RWPE1 (cell line): ENCODE measurements around the gene KCNH1.

ENCODE experiments used
- CTCF ChIA-PET: fragments of 350-600 bp; sonication (Branson Sonifier 250); formaldehyde crosslinking; extraction: SDS; loops from one replicate; lab custom pipeline; 2021; lab: Yijun Ruan, JAX
- POLR2A ChIA-PET: fragments of 400-600 bp; formaldehyde crosslinking; extraction: SDS; loops from one replicate; lab custom pipeline; 2020; ENCODE audit warnings: antibody characterized with exemption; ENCODE audit not compliant: low non-redundant PET; lab: Yijun Ruan, JAX
- DNase-seq: peaks from one replicate; pipeline ENCODE4 v3.0.0; 2012; ENCODE audit warnings: low spot score
- H3K27ac ChIP-seq: fragments of 450-650 bp; 2 replicates; pipeline ENCODE4 v1.5.1; 2017
- TF ChIP-seq, protein P1 (sequence below): fragments of 450-650 bp; conservative IDR thresholded peaks from 2 replicates; pipeline ENCODE4 v1.5.1; 2017; ENCODE audit warnings: low read depth, mild to moderate bottlenecking

KCNH1 gene

DNA sequence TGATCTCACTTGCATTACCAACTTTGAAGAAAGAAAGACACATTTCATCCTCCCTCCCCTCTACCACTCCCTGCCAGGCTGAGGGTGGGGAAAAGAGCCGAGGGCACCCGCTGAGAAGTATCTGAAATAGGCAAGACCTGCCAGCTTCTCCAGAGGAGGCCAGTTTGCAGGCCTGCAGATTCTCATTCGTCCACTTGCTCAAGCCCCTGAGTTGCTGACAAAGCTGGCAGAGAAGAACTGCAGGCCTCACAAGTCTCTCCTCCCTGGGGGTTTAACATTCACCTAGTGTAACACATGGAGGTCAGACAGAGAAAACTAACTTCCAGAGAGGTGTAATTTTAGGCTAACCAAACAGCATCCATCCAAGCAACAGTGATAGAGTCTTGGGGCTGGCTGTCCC lies 428.9 kb downstream of the KCNH1 start:
- POLR2A ChIA-PET = no interaction called here
- TF ChIP-seq, protein P1, sequence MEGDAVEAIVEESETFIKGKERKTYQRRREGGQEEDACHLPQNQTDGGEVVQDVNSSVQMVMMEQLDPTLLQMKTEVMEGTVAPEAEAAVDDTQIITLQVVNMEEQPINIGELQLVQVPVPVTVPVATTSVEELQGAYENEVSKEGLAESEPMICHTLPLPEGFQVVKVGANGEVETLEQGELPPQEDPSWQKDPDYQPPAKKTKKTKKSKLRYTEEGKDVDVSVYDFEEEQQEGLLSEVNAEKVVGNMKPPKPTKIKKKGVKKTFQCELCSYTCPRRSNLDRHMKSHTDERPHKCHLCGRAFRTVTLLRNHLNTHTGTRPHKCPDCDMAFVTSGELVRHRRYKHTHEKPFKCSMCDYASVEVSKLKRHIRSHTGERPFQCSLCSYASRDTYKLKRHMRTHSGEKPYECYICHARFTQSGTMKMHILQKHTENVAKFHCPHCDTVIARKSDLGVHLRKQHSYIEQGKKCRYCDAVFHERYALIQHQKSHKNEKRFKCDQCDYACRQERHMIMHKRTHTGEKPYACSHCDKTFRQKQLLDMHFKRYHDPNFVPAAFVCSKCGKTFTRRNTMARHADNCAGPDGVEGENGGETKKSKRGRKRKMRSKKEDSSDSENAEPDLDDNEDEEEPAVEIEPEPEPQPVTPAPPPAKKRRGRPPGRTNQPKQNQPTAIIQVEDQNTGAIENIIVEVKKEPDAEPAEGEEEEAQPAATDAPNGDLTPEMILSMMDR = no peak
- no peak for DNase-seq
- CTCF ChIA-PET = interaction anchor here (0.6 kb wide), 1 partner anchor 1148 kb away, joined by 3 read pairs; no protein-coding TSS in a partner anchor
- H3K27ac ChIP-seq = no peak overlapping the region

GRCh38 chr1:210703593-210703992 lies 430.4 kb downstream of the KCNH1 start:
- CTCF ChIA-PET = no interaction called here
- no peak for DNase-seq
- TF ChIP-seq, protein P1 = no peak
- H3K27ac ChIP-seq = no peak overlapping the region
- POLR2A ChIA-PET = no interaction called here

GRCh38 chr1:210702506-210702905 lies 431.4 kb downstream of the KCNH1 start:
- H3K27ac ChIP-seq = no peak overlapping the region
- CTCF ChIA-PET = interaction anchor here (0.7 kb wide), 1 partner anchor 21 kb away, joined by 5 read pairs; no protein-coding TSS in a partner anchor
- TF ChIP-seq, protein P1 = no peak
- POLR2A ChIA-PET = no interaction called here
- no peak for DNase-seq

- no peak for DNase-seq
- POLR2A ChIA-PET = no interaction called here
- CTCF ChIA-PET = no interaction called here
- no peak overlapping the region for H3K27ac ChIP-seq
- TF ChIP-seq, protein P1 = no peak
Measured at GRCh38 chr1:210700511-210700910, 433.4 kb downstream of the KCNH1 start.

DNA sequence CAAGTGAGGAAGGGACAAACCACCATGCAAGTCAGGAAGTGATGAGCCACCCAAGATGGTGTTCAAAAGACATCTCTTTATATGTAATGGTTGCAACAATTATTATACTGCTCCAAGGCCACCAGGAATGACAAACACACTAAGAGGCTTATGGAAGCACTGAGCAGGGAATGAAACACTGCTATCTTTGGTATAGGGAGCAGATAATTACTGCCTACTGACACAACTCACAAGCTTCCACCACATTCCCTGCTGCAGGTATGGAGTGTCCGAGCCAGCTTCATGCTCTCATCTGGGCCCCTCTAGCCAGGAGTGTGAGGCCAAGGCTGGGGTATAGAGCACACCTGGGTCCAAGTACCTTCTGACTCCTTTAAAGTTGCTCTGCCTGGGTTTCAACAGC lies 433.9 kb downstream of the KCNH1 start:
- TF ChIP-seq, protein P1 = no peak
- CTCF ChIA-PET = no interaction called here
- H3K27ac ChIP-seq = no peak overlapping the region

DNA sequence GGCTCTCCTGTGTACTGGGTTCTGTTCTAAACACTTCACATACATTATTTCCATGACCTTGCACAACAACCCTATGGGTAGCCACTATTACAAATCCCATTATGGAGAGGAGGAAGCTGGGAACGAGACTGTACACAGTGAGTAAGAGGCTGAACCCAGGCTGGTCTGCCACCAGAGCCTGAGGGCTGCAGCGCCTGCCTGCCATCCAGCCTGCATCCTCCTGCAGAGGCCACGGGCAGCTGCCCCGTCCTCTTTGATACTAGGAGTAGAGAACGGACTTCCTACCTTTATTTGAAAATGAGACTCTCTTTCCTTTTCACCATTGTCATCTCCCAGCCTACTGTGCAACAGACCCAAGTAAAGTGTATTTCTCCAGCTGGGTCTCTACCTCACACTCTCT lies 435.3 kb downstream of the KCNH1 start:
- CTCF ChIA-PET = no interaction called here
- POLR2A ChIA-PET = no interaction called here
- H3K27ac ChIP-seq = no peak overlapping the region
- TF ChIP-seq, protein P1 = no peak
- no peak for DNase-seq

More for the DNA sequence above, 433.9 kb downstream of the KCNH1 start:
- no peak for DNase-seq
- POLR2A ChIA-PET = no interaction called here
